HG03045 (cell line): Measurements from ENCODE around the gene PTPRF.
"Not testable (repeated sequence)": the region's sequence is repeated elsewhere in the genome, so short reads cannot be mapped to it uniquely, and the experiment has no call there.

Experiments
- ATAC-seq: cut with Tn5 transposase; IDR thresholded peaks from one replicate; pipeline ENCODE4 v1.9.1; 2021; ENCODE audit warnings: mild to moderate bottlenecking, moderate library complexity; ENCODE audit not compliant: unreplicated experiment

The PTPRF gene

DNA sequence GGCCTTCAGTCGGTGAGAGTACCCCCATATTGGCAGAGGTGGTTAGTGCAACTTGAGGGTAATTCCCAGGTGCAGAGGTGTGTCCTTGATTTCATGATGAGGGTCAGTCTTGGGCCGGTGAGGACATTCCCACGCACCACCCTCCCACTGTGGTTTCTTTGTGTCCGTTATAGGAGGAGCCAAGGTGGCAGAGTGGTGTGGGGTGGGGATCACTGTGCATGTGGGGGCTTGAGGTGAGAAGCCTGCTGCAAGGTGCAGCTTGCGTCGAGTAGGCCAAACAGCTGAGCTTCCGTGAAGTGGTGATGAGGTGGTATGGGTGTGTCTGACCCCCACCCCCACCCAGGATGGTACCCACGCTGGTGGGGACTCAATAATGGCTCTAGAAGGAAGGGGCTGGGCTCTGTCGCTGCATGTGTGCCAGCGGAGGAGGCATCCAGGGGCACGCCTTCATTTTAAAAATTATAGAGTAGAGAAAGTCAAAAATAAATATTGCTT, 6.2 kb downstream of the PTPRF start:
- no peak for ATAC-seq

DNA sequence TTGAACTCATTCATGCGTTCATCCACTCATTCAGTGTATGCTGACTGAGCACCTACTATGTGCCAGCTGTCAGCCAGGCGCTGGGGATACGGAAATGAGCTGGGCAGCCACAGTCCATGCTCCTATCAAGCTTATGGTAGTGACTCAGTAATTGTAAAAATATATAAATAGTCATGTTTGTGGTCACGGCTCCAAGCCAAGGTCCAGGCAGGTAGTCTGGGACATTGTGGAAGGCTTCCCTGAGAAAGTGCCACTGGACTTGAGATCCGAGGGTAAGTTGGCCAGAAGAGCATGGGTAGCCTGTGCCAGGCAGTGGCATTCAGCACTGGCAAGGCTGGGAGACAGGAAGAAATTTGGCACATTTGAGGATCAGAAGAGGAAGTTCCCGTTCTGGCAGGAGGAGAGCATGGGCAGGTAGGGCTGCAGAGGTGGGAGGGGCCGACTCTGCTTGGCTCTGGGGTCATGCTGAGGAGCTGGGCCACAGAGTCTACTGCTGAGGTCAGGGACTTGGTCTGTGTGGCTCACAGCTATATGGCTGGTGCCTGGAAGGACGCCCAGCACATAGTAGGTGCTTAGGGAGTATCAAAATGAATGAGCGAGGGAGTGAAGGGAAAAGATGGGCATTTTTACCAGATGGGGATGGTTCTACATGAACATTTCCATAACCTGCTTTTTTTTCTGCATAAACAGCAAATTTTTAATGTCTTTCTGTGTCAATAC, 6.9 kb downstream of the PTPRF start:
- ATAC-seq: no peak

DNA sequence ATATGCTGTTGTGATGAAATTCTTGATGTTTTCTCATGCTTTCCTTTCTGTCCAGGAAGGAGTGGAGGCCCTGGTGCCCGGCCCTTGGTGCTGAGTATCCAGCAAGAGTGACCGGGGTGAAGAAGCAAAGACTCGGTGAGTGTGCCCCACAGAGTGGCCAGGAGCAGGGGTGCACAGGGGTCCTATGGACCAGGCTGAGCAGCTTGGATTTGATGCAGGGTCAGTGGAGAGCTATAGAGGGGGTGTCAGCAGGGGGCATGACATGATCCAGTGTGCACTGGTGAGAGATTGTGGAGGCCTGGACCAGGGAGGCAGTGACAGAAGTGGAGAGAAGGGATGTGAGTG, 7.4 kb downstream of the PTPRF start:
- ATAC-seq: no peak

DNA sequence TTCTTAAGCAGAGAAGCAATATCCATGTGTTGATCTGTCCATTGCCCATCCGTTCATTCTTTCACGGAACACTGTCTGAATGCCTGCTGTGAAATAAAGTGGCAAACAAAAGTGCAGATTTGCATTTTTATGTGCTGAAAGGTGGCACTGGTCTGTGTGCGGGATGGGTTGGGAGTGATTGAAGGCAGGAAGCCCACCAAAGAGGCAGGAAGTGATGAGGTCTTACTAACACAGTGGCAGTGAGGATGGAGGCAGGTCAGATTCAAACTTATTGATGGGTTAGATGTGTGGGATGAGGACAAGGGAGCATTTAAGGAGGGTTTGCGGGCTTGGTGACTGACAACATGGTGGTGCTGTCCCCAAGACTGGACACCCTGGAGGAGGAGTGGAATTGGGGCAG, 8.3 kb downstream of the PTPRF start:
- ATAC-seq: no peak

DNA sequence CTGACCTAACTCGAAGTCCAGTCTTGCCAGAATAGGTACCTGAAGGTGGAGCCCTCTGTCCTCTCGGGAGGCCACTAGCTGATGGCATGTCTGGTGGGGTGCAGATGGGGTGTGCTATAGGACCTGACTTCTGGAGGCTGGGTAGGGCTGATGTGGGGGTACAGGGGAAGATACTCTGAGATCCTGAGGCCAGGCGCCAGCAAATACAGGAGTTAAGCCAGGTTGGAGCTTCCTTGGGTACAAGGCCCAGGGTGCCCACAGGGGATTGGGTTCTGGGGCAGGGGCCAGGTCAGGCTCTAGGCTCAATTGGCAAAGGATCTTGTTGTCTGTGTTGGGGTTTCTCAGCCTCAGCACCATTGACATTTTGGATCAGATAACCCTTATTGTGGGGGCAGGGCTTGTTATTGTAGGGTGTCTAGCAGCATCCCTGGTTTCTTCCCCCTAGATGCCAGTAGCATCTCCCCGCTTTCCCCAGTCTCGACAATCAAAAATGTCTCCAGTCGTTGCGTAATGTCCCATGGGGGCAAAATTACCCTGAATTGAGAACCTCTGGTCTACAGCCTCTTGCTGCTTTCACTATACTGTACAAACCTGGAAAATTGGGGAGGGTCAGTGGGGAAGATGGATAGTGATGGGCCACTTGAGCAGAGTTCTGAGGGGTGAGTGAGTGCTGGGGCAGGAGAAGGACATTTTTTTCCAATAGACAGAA, 9.2 kb downstream of the PTPRF start:
- ATAC-seq: no peak

DNA sequence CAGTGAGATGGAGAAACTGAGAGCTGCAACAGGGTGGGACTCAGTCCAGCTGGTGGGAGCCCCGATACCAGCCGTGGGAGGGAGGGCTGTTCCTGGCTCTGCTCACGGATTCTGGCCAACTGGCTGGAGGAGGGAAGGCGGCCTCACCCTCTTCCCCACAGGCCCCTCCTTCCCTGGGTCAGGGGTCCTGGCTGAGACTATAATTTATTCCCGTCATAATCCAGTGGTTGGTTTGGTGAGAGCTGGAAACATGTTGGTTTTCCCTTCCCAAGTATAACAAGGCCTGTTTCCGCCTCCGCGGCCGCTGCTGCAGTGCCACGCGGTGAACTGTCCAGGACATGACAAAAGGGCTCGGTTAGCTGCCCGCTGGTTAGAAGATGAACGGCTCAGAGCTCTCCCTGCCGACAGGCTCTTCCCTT, 10.0 kb downstream of the PTPRF start:
- no peak for ATAC-seq

DNA sequence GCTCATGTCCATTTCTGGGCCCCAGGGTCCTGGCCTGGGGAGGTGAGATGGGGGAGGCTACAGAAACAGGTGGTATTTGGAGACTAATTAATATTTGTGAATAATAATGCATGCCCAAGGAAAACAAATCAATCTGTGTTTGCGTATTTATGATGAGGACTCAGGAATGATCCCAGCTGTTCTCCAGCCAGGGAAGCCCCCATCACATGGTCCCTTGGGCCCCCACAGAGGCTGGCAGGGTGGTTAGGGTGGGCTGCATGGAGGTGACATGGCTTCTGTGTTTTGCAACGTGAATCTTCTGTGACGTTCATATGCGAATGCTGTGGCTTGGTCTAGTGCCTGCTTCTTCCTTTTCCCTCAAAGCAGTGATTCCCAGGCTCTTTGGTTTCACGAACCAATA, 10.5 kb downstream of the PTPRF start:
- ATAC-seq: no peak

DNA sequence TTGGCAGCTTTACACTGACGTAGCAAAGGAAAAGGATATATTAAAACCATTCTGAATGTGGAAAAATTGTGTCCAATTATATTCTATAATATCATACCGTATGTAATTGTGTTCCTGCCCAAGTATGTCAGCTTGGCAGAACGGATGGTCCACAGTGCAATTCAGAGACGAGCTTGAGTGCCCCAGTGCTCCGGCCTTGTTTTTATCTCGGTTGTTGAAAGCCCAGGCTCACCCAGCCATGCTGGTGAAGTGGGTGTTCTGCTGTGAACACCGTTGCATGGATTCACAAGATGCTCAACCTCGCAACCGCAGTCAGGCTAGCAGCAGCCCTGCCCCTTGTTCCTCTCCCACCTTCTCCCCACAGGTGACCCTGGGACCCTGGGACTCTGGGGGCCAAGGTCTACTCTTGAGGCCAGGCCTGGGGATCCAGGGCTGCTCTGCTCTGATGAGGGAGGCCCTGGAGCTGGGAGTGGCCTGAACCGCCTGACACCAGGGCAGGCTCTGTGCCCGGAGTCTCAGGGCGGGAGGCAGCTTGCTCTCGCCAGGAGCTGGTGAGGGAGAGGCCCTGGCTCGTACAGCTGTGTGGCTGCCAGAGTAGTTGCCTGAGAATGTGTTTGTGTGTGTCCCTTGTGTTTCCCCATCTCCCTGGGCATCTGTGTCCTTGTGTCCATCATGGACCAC, 11.2 kb downstream of the PTPRF start:
- no peak for ATAC-seq

DNA sequence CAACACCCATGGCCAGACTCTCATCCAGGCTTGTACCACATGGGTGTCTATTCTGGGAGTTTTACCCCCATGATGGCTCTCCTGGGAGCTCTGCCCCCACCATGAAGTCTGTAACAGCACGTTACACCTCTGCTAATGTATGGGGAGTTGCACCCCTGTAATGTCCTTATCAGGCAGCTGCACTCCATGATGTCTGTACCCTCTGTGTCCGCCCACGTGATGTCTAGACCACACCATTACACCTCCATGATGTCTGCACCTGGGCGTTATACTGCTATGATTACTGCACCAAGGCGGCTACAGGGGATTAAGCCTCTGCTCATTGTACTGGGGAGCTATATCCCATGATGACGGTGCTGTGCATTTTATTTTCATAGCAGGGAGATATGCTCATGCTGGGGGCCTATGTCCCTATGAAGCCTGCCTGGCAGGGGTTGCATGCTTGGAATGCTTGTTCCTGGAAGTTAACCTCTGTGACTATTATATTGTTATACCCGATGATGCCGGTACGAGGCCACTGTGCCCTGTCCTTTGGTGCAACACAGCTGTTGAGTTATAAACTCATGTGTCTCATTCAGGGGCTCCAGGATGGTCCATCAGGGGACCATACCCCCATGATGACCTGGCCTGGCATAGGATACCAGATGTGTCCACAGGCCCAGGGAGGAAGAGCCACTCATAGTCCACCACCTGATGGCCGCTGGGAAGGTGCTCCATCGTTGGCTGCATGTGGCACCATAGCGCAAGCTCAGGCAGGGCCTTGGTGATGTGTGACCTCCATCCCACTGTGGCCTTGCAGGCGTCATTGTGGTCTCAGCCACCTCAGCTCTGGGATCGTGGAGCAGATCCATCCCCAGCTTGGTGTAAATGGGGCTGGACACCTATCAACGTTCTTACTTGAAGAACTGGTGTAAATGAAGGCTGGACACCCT, 12.1 kb downstream of the PTPRF start:
- no peak for ATAC-seq

DNA sequence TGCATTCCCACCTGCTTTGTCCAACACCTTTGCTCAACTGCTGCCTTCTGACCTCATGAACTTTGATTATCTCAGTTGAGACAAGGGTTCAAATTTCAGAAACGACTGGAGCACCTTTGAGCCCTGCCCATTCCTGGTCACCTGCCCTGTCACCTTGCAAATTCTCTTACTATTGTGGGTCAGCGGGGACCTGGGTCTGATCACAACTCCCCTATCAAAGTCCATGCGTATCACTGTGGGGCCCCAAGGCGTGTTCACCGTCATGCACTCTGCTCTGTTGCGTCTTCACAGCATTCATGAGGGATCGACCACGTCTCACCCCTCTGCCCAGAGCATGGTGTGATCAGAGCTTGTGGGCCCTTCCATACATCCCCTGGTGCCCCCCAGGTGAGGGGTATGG, 12.9 kb downstream of the PTPRF start:
- no peak for ATAC-seq

DNA sequence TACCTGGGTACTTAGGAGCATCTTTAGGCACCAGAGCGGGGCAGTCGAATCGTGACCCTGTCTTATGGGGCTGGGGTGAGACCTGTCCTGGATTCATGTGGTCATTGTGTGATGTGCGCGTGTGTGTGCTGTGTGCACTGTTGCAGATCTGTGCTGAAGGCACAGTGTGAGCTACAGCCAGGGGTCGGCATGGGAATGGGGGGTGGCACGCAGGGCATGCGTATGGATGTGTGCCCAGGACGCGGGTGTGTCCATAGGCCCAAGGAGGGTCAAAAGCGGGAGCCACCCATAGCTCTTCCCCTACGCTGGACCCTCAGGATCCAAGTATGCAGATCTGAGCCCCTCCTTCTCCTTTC, 14.6 kb downstream of the PTPRF start:
- no peak for ATAC-seq

DNA sequence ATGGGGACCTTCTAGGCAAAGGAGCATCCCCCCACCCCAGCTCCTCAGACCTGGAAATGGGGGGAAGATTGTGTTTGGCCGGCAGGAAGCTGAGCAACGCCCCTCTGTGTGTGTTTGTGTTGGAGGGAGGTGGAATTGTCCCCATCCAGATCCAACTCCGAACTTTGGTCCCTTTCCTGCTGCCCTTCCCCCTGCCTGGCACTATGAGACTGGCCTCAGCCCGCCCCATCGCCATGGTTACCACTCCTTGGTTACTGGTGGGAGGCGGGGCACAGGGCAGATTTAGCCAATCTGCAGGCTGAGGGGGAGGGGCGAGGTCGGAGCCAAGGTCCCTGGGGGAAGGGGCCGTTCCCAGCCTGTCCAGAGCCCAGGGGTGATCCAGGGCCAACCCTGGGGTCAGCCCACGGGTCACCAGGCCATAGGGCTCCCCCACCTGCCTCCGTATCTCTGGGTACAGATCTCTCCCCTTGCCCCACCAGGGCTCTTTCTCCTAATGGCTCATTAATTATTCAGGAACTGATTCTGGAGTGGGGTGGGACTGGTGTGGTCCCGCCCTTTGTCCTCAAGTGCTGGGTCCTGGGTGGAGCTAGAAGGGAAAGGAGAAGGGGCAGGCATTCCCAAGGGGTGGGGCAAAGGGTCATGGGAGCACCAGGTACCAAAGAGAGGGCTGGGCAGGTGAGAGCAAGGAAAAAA, 15.2 kb downstream of the PTPRF start:
- no peak for ATAC-seq

DNA sequence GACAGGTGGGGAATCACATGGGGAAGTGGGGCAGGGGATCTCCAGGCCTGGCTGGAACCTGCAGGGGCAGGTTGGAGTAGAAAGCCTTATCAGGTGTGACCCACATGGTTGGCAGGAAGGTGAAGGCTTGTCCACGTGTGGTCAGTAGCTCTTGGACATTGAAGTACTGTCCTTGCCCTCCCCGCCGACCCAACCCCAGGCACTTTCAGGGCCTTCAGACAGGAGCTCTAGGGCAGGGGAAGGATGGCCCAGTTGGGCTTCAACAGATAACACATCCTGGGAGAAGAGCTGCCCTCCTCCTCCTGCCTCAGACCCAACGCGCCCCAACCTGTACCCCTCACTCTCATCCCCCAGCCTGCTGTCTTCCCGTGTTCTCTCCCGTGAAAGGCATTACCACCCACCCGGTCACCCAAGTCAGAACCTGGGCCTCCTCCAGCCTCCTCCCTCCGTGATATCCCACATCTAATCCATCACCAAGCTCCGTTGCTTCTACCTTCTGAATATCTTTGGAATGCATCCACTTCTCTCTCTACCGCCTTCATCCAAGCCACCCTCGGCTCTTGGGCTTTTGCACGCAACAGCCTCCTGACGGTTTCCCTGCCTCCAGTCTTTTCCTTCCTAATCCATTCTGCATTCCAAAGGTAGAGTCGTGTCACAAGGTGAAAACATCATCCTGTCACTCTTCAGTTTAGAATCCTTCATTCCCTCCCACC, 15.9 kb downstream of the PTPRF start:
- ATAC-seq: no peak

DNA sequence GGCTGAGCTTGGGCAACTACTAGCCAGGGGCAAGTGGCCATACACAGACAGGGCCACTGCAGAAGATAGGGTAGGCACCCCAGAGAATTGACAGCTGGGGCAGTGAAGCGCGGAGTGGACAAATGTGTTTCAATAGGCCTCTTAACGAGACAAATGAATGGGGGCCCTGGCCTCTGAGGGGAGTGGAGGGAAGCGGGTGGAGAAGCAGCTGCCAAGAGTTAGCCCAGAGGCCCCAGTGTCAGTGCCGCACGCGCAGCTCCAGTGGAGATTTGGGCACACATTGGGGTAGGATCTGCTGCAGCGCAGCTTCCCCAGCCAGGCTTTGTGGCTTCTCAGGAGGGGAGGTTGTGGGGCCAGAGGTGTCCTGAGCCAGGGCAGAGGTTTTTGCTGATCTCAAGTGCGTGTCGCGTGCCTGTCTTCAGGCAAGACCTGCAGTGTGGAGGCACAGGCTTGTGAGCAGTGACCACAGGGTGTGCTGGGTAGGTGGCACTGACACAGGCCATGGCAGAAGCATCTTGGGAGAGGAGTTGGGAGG, 16.9 kb downstream of the PTPRF start:
- ATAC-seq: no peak

DNA sequence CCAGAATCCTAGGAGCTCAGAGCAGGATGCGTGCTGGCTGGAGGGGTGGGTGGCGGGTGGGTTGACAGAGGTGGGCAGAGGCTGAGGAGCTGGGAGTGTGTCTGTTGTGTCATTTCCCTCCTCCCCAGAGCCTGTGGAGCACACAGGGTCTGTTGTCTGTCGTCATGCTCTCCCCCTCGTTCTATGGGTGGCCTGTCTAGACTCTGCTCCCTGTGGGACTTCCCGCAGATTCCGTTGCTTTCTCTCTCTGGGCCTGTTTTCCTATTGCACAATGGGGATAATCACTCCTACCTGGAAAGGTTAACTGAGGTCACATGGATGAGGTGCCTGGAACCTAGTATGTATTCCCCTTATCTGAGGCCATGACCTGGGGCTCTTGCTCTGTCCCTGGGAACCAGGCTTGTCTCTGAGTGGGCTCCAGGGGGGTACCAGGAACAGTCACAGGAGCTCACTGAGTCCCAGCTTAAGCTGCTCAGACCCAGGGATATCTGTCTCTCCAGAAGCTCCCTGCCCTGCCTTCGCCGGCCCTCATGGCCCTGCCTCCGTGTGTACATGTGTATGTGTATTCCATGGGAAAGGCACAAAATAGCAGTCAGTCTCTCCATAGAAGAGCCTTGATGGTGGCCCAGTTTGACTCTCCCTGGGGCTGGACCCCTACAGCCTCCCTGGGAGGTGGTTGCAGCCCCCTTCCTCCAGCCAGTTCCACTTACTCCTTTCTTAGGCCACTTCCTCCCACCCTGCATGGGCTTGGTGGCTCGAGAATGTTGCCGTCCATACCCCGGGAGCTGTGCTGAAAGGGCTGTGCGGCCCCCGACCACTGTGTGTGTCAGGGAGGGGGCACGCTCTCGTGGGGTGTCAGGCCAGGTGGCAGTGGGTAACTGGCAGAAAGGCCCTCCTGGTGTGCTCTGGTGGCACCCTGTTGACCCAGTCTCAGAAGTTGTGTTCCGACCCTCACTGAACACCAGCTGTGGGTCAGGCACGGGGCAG, 17.9 kb downstream of the PTPRF start:
- ATAC-seq: no peak

DNA sequence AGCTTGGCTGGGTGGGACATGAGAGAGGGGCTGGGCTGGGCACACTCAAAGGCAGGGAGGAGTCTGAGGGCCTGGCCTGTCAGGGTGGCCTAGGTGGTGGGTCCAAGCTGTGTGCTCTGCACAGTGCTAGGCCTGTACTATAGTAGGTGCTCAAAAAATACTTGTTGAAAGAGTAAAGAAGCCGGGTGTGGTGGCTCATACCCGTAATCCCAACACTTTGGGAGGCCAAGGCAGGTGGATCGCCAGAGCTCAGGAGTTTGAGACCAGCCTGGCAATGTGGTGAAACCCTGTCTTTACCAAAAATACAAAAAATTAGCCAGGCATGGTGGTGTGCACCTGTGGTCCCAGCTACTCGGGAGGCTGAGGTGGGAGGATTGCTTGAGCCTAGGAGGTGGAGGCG, 18.7 kb downstream of the PTPRF start:
- not testable (repeated sequence) for ATAC-seq

DNA sequence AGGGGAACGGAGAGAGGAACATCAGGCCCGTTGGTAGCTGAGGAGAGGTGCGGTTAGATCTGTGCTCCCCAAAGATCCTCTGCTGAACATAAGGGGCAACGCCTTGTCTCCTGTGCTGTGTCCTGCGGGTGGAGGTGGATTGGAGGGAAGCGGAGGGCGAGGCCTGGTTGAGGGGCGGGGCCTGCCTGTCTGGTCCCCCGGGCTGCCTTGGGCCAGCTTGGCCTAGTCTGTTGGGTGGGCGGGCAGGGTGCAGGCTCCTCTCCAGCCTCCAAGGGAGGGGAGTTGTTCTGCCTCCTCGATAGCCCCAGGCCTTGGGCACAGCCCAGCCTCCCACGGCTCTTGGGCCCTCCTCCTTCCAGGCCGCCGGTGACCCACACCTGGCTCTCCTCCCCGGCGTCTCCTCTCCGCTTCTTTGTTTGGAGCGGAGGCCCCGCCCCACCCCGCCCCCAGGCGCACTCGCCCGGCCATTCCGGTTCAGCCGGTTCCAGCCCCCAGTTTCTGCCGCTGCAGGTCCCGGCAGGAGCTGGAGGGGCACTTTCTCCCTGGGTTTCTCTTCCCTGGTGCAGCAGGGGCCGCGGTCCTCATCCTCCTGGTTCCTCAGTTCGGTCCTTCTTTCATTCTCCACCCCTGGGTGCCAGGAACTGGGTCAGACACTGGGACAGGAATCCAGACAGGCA, 19.4 kb downstream of the PTPRF start:
- ATAC-seq: no peak
